Esophagus squamous epithelium (tissue), 4 donors: ENCODE results near the gene G6PC1.

Experiments used
- CTCF ChIP-seq, 6 experiments: fragments of 450-650 bp in 4 of 6; fragments of 200-600 bp in 2 of 6; sonication (generic) in 2 of 6; IDR thresholded peaks; one replicate each; pipeline ENCODE4 v1.5.1; 2016 to 2019; ENCODE audit warnings: antibody characterized with exemption in 6 of 6, mild to moderate bottlenecking in 4 of 6, moderate library complexity in 4 of 6
- POLR2A ChIP-seq, 4 donors: fragments of 450-650 bp; IDR thresholded peaks; one replicate each; pipeline ENCODE4 v1.6.1; 2017; ENCODE audit warnings: antibody characterized with exemption in 4 of 4, mild to moderate bottlenecking in 4 of 4, moderate library complexity in 3 of 4

- TF ChIP-seq CTCF (IDR thresholded peaks at IDR 0.05) (no peak), POLR2A (IDR thresholded peaks at IDR 0.05) (no peak)
Observed at GRCh38 chr17:42893359-42893758, 7.2 kb upstream of the G6PC1 start.
